ENCODE measurements around the gene CCNH. TPM values are rescaled to one million over a fixed set of nuclear protein-coding genes. Genes with fewer than 3 reads are reported as not detected.

The CCNH gene
- total RNA-seq, 2 experiments from 2014 or later = 309 to 311 TPM

GRCh38 chr5:87390075-87390474 lies 22.7 kb downstream of the CCNH start:
- no peaks in the 10 kb centered on the region for H3K9me3 Mint-ChIP-seq

GRCh38 chr5:87389296-87390034 lies 23.3 kb downstream of the CCNH start:
- H3K9me3 ChIP-seq (ENCODE audit: control insufficient read depth in 1 of 2, insufficient read depth in 1 of 2, low read length in 2 of 2) = no peaks in the 10 kb centered on the region
- no peak for DNase-seq
- H3K27ac Mint-ChIP-seq = no peak overlapping the region
- intact Hi-C loops (cut with DNase I, micrococcal nuclease) = loop anchor here in 1 of 2 experiments (5.0 to 10.0 kb wide), 3 partner anchors 47 to 315 kb away; partner anchors contain the start of gene RASA1
- CTCF ChIA-PET = no interaction called here
- H3K27me3 Mint-ChIP-seq = no peaks in the 10 kb centered on the region
- H3K4me1 Mint-ChIP-seq (ENCODE audit: low read depth) = peaks cover 22% of the 10 kb centered on the region
- no peaks in the 10 kb centered on the region for H3K27me3 ChIP-seq (ENCODE audit: control insufficient read depth in 1 of 2, insufficient read depth in 2 of 2, low read length in 2 of 2)
- peaks cover 98% of the 10 kb centered on the region for H3K36me3 ChIP-seq (ENCODE audit: insufficient read depth, low read length)
- H3K27ac ChIP-seq (ENCODE audit: low read depth in 1 of 2, low read length in 2 of 2) = no peak overlapping the region
- peaks cover 89% of the 10 kb centered on the region for H3K36me3 Mint-ChIP-seq (ENCODE audit: low read depth)
- no peaks in the 10 kb centered on the region for H3K9me3 Mint-ChIP-seq
- H3K4me3 Mint-ChIP-seq = no peak overlapping the region
- no peak overlapping the region for H3K4me3 ChIP-seq (ENCODE audit: low read length)
- TF ChIP-seq CTCF (IDR thresholded peaks at IDR 0.05) = no peak
- no peak for ATAC-seq (ENCODE audit: poor library complexity)
- no peaks in the 10 kb centered on the region for H3K4me1 ChIP-seq (ENCODE audit: insufficient read depth, low read length)
- POLR2A ChIA-PET = interaction anchor here (0.8 kb wide), 1 partner anchor 24 kb away, joined by 3 read pairs; the partner anchor contains the start of gene CCNH

More at GRCh38 chr5:87390075-87390474, 22.7 kb downstream of the CCNH start:
- no peak for TF ChIP-seq CTCF (IDR thresholded peaks at IDR 0.05)
- H3K9me3 ChIP-seq (ENCODE audit: control insufficient read depth in 1 of 2, insufficient read depth in 1 of 2, low read length in 2 of 2) = no peaks in the 10 kb centered on the region
- Mint-ChIP-seq H3K27ac (peak overlapping the region; percentile 14), H3K4me1 (ENCODE audit: low read depth) (peaks cover 28% of the 10 kb centered on the region), H3K27me3 (no peaks in the 10 kb centered on the region), H3K36me3 (ENCODE audit: low read depth) (peaks cover 95% of the 10 kb centered on the region), H3K4me3 (no peak overlapping the region)
- intact Hi-C loops (cut with DNase I, micrococcal nuclease) = loop anchor here in 1 of 2 experiments (5.0 to 10.0 kb wide), 3 partner anchors 48 to 315 kb away; partner anchors contain the start of gene RASA1
- H3K36me3 ChIP-seq (ENCODE audit: insufficient read depth, low read length) = peaks cover 99% of the 10 kb centered on the region
- no peak for DNase-seq
- no peak overlapping the region for H3K27ac ChIP-seq (ENCODE audit: low read depth in 1 of 2, low read length in 2 of 2)
- H3K4me3 ChIP-seq (ENCODE audit: low read length) = no peak overlapping the region
- ChIA-PET CTCF (no interaction called here), POLR2A (interaction anchor here (0.8 kb wide), 1 partner anchor 23 kb away, joined by 3 read pairs; the partner anchor contains the start of gene CCNH)
- H3K4me1 ChIP-seq (ENCODE audit: insufficient read depth, low read length) = no peaks in the 10 kb centered on the region
- H3K27me3 ChIP-seq (ENCODE audit: control insufficient read depth in 1 of 2, insufficient read depth in 2 of 2, low read length in 2 of 2) = no peaks in the 10 kb centered on the region
- ATAC-seq (ENCODE audit: poor library complexity) = no peak

- intact Hi-C loops (cut with DNase I, micrococcal nuclease) = no loop called here
- DNase-seq (no peak), ATAC-seq (ENCODE audit: poor library complexity) (no peak)
- Histone ChIP-seq H3K27ac (ENCODE audit: low read depth in 1 of 2, low read length in 2 of 2) (no peak overlapping the region), H3K36me3 (ENCODE audit: insufficient read depth, low read length) (peaks cover 96% of the 10 kb centered on the region), H3K4me3 (ENCODE audit: low read length) (no peak overlapping the region), H3K4me1 (ENCODE audit: insufficient read depth, low read length) (no peaks in the 10 kb centered on the region), H3K9me3 (ENCODE audit: control insufficient read depth in 1 of 2, insufficient read depth in 1 of 2, low read length in 2 of 2) (no peaks in the 10 kb centered on the region), H3K27me3 (ENCODE audit: control insufficient read depth in 1 of 2, insufficient read depth in 2 of 2, low read length in 2 of 2) (no peaks in the 10 kb centered on the region)
- Mint-ChIP-seq H3K27ac (no peak overlapping the region), H3K27me3 (no peaks in the 10 kb centered on the region), H3K4me1 (ENCODE audit: low read depth) (peaks cover 20% of the 10 kb centered on the region), H3K9me3 (no peaks in the 10 kb centered on the region), H3K4me3 (no peak overlapping the region), H3K36me3 (ENCODE audit: low read depth) (peaks cover 86% of the 10 kb centered on the region)
- no peak for TF ChIP-seq CTCF (IDR thresholded peaks at IDR 0.05)
- CTCF ChIA-PET = no interaction called here
- POLR2A ChIA-PET = interaction anchor here (0.6 kb wide), 1 partner anchor 24 kb away, joined by 3 read pairs; no protein-coding TSS in a partner anchor
Observed at GRCh38 chr5:87388129-87388528, 24.6 kb downstream of the CCNH start.

All from CD4-positive, alpha-beta T cell (primary cell).